SK-N-SH (cell line): ENCODE measurements around the gene ACTR10. TPM values are rescaled to one million over a fixed set of nuclear protein-coding genes. Genes with fewer than 3 reads are reported as not detected.

Experiments used
- CTCF ChIA-PET: fragments of 300-600, 350-600 bp; formaldehyde crosslinking; extraction: SDS; loops from one replicate; lab custom pipeline; 2021; lab: Yijun Ruan, JAX
- POLR2A ChIA-PET: fragments of 350-600 bp; sonication (Branson Sonifier 250); formaldehyde crosslinking; extraction: SDS; loops from one replicate; lab custom pipeline; 2020; ENCODE audit warnings: antibody characterized with exemption, inconsistent platforms; lab: Yijun Ruan, JAX
- DNase-seq: peaks from one replicate; pipeline ENCODE4 v3.0.0; 2012
- H2AFZ ChIP-seq: fragments of 200-600 bp; sonication (generic); 2 replicates; pipeline ENCODE4 v1.8.1; 2016; ENCODE audit warnings: antibody characterized with exemption, mild to moderate bottlenecking, low read depth
- H3F3A ChIP-seq: fragments of 200-600 bp; sonication (generic); replicated peaks from 2 replicates; pipeline ENCODE3; 2016; ENCODE audit warnings: antibody characterized with exemption, mild to moderate bottlenecking; ENCODE audit not compliant: insufficient read depth
- H3K27ac ChIP-seq, 2 experiments: fragments of 200-500 bp in 1 of 2; fragments of 200-600 bp in 1 of 2; sonication (Bioruptor generic) in 1 of 2; sonication (generic), shearing (Covaris generic) in 1 of 2; 2 replicates each; pipeline versions ENCODE4 v1.5.1 to v1.6.1; 2014 to 2016; ENCODE audit warnings: low read depth in 2 of 2, inconsistent platforms in 1 of 2, low read length in 1 of 2, mild to moderate bottlenecking in 1 of 2, mixed read lengths in 1 of 2
- H3K27me3 ChIP-seq: fragments of 200-600 bp; sonication (generic), shearing (Covaris generic); 2 replicates; pipeline ENCODE4 v1.6.1; 2016; ENCODE audit warnings: mixed run types; ENCODE audit not compliant: insufficient read depth
- H3K36me3 ChIP-seq, 2 experiments: fragments of 200-500 bp in 1 of 2; fragments of 200-600 bp in 1 of 2; sonication (Bioruptor generic) in 1 of 2; sonication (generic) in 1 of 2; replicated peaks in 1 of 2; 2 replicates each; pipeline versions ENCODE3 to v1.5.1; 2014 to 2016; ENCODE audit warnings: low read length in 1 of 2, mild to moderate bottlenecking in 1 of 2; ENCODE audit not compliant: insufficient read depth in 2 of 2, control insufficient read depth in 1 of 2
- H3K4me1 ChIP-seq, 2 experiments: fragments of 200-500 bp in 1 of 2; fragments of 200-600 bp in 1 of 2; sonication (Bioruptor generic) in 1 of 2; sonication (generic), shearing (Covaris generic) in 1 of 2; 2 replicates each; pipeline versions ENCODE4 v1.5.1 to v1.6.1; 2014 to 2016; ENCODE audit warnings: low read depth in 1 of 2, low read length in 1 of 2, mixed run types in 1 of 2; ENCODE audit not compliant: insufficient read depth in 2 of 2, control insufficient read depth in 1 of 2
- H3K4me2 ChIP-seq: fragments of 200-600 bp; sonication (generic), shearing (Covaris generic); 2 replicates; pipeline ENCODE4 v1.6.1; 2017; ENCODE audit warnings: mixed run types
- H3K4me3 ChIP-seq, 2 experiments: fragments of 200-500 bp in 1 of 2; fragments of 200-600 bp in 1 of 2; sonication (Bioruptor generic) in 1 of 2; sonication (generic), shearing (Covaris generic) in 1 of 2; 2 replicates each; pipeline versions ENCODE4 v1.5.1 to v1.8.1; 2014 to 2016; ENCODE audit warnings: low read depth in 2 of 2, inconsistent platforms in 1 of 2, low read length in 1 of 2, mild to moderate bottlenecking in 1 of 2, mixed read lengths in 1 of 2, moderate library complexity in 1 of 2
- H3K79me2 ChIP-seq: fragments of 200-600 bp; sonication (generic); 2 replicates; pipeline ENCODE4 v1.8.1; 2017; ENCODE audit warnings: mild to moderate bottlenecking; ENCODE audit not compliant: insufficient read depth
- H3K9ac ChIP-seq: fragments of 200-600 bp; sonication (generic); 2 replicates; pipeline ENCODE4 v1.6.1; 2017; ENCODE audit warnings: mixed run types
- H3K9me2 ChIP-seq: fragments of 200-600 bp; sonication (generic); 2 replicates; pipeline ENCODE4 v1.6.1; 2017; ENCODE audit warnings: mixed run types
- H3K9me3 ChIP-seq: fragments of 200-600 bp; sonication (generic); 2 replicates; pipeline ENCODE4 v1.6.1; 2017; ENCODE audit warnings: mixed run types, mild to moderate bottlenecking, moderate library complexity
- H4K20me1 ChIP-seq: fragments of 200-600 bp; sonication (generic); 2 replicates; pipeline ENCODE4 v1.6.1; 2017; ENCODE audit warnings: mild to moderate bottlenecking, mixed run types; ENCODE audit not compliant: insufficient read depth
- CHD2 ChIP-seq: fragments of 150-350 bp; IDR thresholded peaks from 2 replicates; pipeline ENCODE4 v1.6.1; 2018; ENCODE audit warnings: low read length; ENCODE audit not compliant: partially characterized antibody
- FOSL2 ChIP-seq: IDR thresholded peaks from 2 replicates; pipeline ENCODE4 v1.4.0; 2012; ENCODE audit warnings: low read depth, mild to moderate bottlenecking, moderate library complexity, borderline replicate concordance
- GATA2 ChIP-seq: sonication (generic); formaldehyde crosslinking; IDR thresholded peaks from 2 replicates; pipeline ENCODE4 v1.5.0; 2020; ENCODE audit warnings: mild to moderate bottlenecking, missing genetic modification reagents
- JUND ChIP-seq: IDR thresholded peaks from 2 replicates; pipeline ENCODE4 v1.4.0; 2012
- NFIC ChIP-seq: IDR thresholded peaks from 2 replicates; pipeline ENCODE4 v1.4.0; 2012; ENCODE audit warnings: borderline replicate concordance
- NRF1 ChIP-seq: IDR thresholded peaks from 2 replicates; pipeline ENCODE4 v1.6.1; 2012; ENCODE audit warnings: low read depth, mild to moderate bottlenecking, low read length
- RFX5 ChIP-seq: IDR thresholded peaks from 2 replicates; pipeline ENCODE4 v1.6.1; 2012; ENCODE audit warnings: mild to moderate bottlenecking, improper control_type of control experiment, low read length
- SMC3 ChIP-seq: IDR thresholded peaks from 2 replicates; pipeline ENCODE4 v1.6.1; 2012; ENCODE audit warnings: low read depth, low read length, improper control_type of control experiment
- TAF1 ChIP-seq: IDR thresholded peaks from 2 replicates; pipeline ENCODE4 v1.6.1; 2012; ENCODE audit warnings: low read depth, mild to moderate bottlenecking, low read length, moderate library complexity, borderline replicate concordance
- YY1 ChIP-seq: IDR thresholded peaks from 2 replicates; pipeline ENCODE4 v1.4.0; 2012; ENCODE audit warnings: low read depth, mild to moderate bottlenecking
- WGBS: methylation state at CpG from one replicate; pipeline ENCODE4 v1.1.6; 2017; ENCODE audit warnings: low lambda C conversion rate; 5-methylcytosine and 5-hydroxymethylcytosine counted together
- polyA plus RNA-seq, 3 experiments: library from polyadenylated mRNA; depleted of rRNA; stranded (reverse); fragments of >200 nt; gene quantifications; 2 replicates each; pipeline ENCODE4 v1.2.3, GENCODE V29; 2012
- TF ChIP-seq, protein P1 (sequence below): IDR thresholded peaks from 2 replicates; pipeline ENCODE4 v1.4.0; 2012; ENCODE audit warnings: low read depth, borderline replicate concordance
- TF ChIP-seq, protein P2 (sequence below): IDR thresholded peaks from 2 replicates; pipeline ENCODE4 v1.6.1; 2012; ENCODE audit warnings: mild to moderate bottlenecking, low read depth, low read length, moderate library complexity
- TF ChIP-seq, protein P3 (sequence below): IDR thresholded peaks from 2 replicates; pipeline ENCODE4; 2012

The ACTR10 gene
- polyA plus RNA-seq, 1 of the 3 experiments (the other 2 are of a cell fraction), result 32.9 TPM

DNA sequence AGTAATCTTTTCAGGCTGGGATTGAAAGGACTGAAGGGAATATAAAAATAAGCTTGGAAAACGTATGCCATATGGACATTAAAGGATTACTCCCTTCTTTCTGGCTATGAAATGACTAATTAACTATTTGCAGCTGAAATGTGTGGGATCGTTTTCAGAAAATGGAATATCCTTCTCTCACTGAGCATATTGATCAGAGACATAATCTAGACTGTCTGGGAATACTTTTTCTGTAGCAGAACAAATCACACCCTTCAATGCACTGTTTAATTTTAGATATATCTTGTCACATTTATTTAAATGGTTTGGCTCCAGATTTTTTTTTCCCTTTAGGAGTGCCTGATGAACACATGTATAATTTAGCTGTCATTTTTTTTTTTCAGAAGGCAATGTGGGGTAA, 10.8 kb upstream of the ACTR10 start:
- H3K9me3 ChIP-seq, result no peaks in the 10 kb centered on the region
- H3K27me3 ChIP-seq, result peaks cover 14% of the 10 kb centered on the region
- CTCF ChIA-PET, result interaction anchor here (1.3 kb wide), 1 partner anchor 10 kb away, joined by 4 read pairs; no protein-coding TSS in a partner anchor
- POLR2A ChIA-PET, result no interaction called here
- H3K36me3 ChIP-seq, result no peaks in the 10 kb centered on the region
- no peaks in the 10 kb centered on the region for H3K79me2 ChIP-seq
- WGBS, result 6% methylated on average over 2 of the region's 2 CpGs
- H4K20me1 ChIP-seq, result no peaks in the 10 kb centered on the region
- no peaks in the 10 kb centered on the region for H3K9me2 ChIP-seq
- TF ChIP-seq SMC3 (no peak), YY1 (no peak), RFX5 (no peak), NFIC (no peak), TAF1 (no peak), GATA2 (no peak), JUND (no peak), FOSL2 (no peak), CHD2 (no peak), NRF1 (no peak)
- TF ChIP-seq, protein P1, sequence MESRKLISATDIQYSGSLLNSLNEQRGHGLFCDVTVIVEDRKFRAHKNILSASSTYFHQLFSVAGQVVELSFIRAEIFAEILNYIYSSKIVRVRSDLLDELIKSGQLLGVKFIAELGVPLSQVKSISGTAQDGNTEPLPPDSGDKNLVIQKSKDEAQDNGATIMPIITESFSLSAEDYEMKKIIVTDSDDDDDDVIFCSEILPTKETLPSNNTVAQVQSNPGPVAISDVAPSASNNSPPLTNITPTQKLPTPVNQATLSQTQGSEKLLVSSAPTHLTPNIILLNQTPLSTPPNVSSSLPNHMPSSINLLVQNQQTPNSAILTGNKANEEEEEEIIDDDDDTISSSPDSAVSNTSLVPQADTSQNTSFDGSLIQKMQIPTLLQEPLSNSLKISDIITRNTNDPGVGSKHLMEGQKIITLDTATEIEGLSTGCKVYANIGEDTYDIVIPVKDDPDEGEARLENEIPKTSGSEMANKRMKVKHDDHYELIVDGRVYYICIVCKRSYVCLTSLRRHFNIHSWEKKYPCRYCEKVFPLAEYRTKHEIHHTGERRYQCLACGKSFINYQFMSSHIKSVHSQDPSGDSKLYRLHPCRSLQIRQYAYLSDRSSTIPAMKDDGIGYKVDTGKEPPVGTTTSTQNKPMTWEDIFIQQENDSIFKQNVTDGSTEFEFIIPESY, result no peak
- TF ChIP-seq, protein P2, sequence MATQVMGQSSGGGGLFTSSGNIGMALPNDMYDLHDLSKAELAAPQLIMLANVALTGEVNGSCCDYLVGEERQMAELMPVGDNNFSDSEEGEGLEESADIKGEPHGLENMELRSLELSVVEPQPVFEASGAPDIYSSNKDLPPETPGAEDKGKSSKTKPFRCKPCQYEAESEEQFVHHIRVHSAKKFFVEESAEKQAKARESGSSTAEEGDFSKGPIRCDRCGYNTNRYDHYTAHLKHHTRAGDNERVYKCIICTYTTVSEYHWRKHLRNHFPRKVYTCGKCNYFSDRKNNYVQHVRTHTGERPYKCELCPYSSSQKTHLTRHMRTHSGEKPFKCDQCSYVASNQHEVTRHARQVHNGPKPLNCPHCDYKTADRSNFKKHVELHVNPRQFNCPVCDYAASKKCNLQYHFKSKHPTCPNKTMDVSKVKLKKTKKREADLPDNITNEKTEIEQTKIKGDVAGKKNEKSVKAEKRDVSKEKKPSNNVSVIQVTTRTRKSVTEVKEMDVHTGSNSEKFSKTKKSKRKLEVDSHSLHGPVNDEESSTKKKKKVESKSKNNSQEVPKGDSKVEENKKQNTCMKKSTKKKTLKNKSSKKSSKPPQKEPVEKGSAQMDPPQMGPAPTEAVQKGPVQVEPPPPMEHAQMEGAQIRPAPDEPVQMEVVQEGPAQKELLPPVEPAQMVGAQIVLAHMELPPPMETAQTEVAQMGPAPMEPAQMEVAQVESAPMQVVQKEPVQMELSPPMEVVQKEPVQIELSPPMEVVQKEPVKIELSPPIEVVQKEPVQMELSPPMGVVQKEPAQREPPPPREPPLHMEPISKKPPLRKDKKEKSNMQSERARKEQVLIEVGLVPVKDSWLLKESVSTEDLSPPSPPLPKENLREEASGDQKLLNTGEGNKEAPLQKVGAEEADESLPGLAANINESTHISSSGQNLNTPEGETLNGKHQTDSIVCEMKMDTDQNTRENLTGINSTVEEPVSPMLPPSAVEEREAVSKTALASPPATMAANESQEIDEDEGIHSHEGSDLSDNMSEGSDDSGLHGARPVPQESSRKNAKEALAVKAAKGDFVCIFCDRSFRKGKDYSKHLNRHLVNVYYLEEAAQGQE, result no peak
- TF ChIP-seq, protein P3, sequence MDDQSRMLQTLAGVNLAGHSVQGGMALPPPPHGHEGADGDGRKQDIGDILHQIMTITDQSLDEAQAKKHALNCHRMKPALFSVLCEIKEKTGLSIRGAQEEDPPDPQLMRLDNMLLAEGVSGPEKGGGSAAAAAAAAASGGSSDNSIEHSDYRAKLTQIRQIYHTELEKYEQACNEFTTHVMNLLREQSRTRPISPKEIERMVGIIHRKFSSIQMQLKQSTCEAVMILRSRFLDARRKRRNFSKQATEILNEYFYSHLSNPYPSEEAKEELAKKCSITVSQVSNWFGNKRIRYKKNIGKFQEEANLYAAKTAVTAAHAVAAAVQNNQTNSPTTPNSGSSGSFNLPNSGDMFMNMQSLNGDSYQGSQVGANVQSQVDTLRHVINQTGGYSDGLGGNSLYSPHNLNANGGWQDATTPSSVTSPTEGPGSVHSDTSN, result no peak
- no peak overlapping the region for H3K4me3 ChIP-seq
- H3K4me1 ChIP-seq, result no peaks in the 10 kb centered on the region
- no peaks in the 10 kb centered on the region for H3F3A ChIP-seq
- no peak overlapping the region for H3K4me2 ChIP-seq
- H3K27ac ChIP-seq, result no peak overlapping the region
- DNase-seq, result no peak
- H3K9ac ChIP-seq, result no peak overlapping the region
- H2AFZ ChIP-seq, result no peak overlapping the region
